Pancreas (tissue), 10 donors: ENCODE data around the gene GRIA4. TPM values are rescaled to one million over a fixed set of nuclear protein-coding genes. Genes with fewer than 3 reads are reported as not detected.

Experiments
- ATAC-seq, 4 donors: fragments of 200-7000 bp; cut with Tn5 transposase; one replicate each; pipeline versions ENCODE4 v1.8.0 to v1.9.1; 2020; ENCODE audit warnings: mild to moderate bottlenecking in 4 of 4, moderate library complexity in 4 of 4
- DNase-seq, 6 donors: peaks; one replicate each; pipeline ENCODE4 v3.0.0-alpha.2; 2020
- FAIRE-seq: peaks from 2 replicates; lab custom pipeline; 2012; peaks lifted over from hg19 to GRCh38; lab: Jason Lieb, UNC
- H3K27ac ChIP-seq, 4 donors: fragments of 200-600 bp; sonication (generic); 1 replicate in 3 of 4; 2 replicates in 1 of 4; pipeline versions ENCODE4 v1.5.0 to v1.8.0; 2020
- H3K27me3 ChIP-seq, 4 donors: fragments of 200-600 bp; one replicate each; pipeline ENCODE4 v1.8.0; 2021
- H3K36me3 ChIP-seq, 3 donors: fragments of 200-600 bp; sonication (generic) in 1 of 3; one replicate each; pipeline versions ENCODE4 v1.5.0 to v1.8.0; 2020 to 2021
- H3K4me1 ChIP-seq, 3 donors: fragments of 200-600 bp; one replicate each; pipeline ENCODE4 v1.8.0; 2021
- H3K4me3 ChIP-seq, 4 donors: fragments of 200-600 bp; sonication (generic) in 2 of 4; one replicate each; pipeline versions ENCODE4 v1.5.0 to v1.8.0; 2020 to 2021
- H3K9me3 ChIP-seq, 4 donors: fragments of 200-600 bp; one replicate each; pipeline ENCODE4 v1.8.0; 2021
- WGBS, 2 donors: extraction: QIAGEN DNeasy Blood & Tissue Kit; methylation state at CpG; one replicate each; pipeline ENCODE4 v1.1.7; 2013; 5-methylcytosine and 5-hydroxymethylcytosine counted together
- intact Hi-C, 3 donors: fragments of 100-400 bp; cut with DNase I; formaldehyde crosslinking; loops; one replicate each; pipeline versions ENCODE4 v1.11.1 to v1.14.2; 2022
- polyA plus RNA-seq, 2 donors: library from polyadenylated mRNA; stranded (reverse); fragments of 200-250 nt; gene quantifications; one replicate each; pipeline ENCODE4 v1.2.3, GENCODE V29; 2013
- total RNA-seq, 6 donors: library from RNA; stranded (reverse); fragmentation: NEBNext Ultra II Directional in 4 of 6; extraction: Animal tissue kit (Norgen Biotek cat#: 25700) in 4 of 6; gene quantifications; one replicate each; pipeline versions ENCODE4 v1.2.1 to v1.2.4, GENCODE V29; 2021 to 2023
- TF ChIP-seq, protein P1 (sequence below), 4 donors: fragments of 200-600 bp; sonication (generic) in 3 of 4; IDR thresholded peaks; one replicate each; pipeline versions ENCODE4 v1.5.0 to v1.8.0; 2021; ENCODE audit warnings: antibody characterized with exemption in 4 of 4
- donor health status: healthy with polysubstance abuse.
- donor health status: DM: no; HTN: no; CAD: no; lungs with moderate emphysema.
- donor health status: DM: no; HTN: no; CAD: no.
- donor health status: control.
- donor health status: control.
- donor health status: Bipolar disorder and iron deficiency.
- donor health status: DM: yes; HTN: yes; CAD: no.
- donor health status: DM: no; HTN: no; CAD: no.
- donor health status: DM: no; HTN: no; CAD: no.
- donor health status: DM: yes; HTN: yes; CAD: no.

The GRIA4 gene
- total and polyA plus RNA-seq, 8 donors = 0.22 to 2.4 (median 1.2) TPM

DNA sequence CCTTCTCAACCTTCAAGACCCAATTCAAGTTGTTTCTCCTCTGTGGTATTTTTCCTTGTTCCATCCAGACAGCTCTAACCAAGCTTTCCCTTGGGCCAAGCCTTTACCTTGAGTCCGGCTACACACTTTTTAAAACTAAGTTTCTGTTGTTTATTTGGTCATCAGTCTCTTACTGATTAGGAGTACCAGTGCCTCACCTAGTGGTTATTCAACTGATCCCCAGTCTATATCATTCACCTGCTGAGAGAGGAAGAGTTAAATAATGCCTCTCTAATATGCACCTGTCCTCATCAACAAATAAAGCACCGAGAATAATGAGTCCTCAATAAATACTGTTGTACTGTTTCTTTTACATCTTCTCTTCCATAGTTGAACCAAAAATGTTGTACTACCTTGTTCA lies 251.4 kb downstream of the GRIA4 start:
- WGBS, 2 donors = 33 to 34% methylated on average over 2 of the region's 2 CpGs
- DNase-seq = no peak
- ATAC-seq = no peak
- TF ChIP-seq, protein P1, sequence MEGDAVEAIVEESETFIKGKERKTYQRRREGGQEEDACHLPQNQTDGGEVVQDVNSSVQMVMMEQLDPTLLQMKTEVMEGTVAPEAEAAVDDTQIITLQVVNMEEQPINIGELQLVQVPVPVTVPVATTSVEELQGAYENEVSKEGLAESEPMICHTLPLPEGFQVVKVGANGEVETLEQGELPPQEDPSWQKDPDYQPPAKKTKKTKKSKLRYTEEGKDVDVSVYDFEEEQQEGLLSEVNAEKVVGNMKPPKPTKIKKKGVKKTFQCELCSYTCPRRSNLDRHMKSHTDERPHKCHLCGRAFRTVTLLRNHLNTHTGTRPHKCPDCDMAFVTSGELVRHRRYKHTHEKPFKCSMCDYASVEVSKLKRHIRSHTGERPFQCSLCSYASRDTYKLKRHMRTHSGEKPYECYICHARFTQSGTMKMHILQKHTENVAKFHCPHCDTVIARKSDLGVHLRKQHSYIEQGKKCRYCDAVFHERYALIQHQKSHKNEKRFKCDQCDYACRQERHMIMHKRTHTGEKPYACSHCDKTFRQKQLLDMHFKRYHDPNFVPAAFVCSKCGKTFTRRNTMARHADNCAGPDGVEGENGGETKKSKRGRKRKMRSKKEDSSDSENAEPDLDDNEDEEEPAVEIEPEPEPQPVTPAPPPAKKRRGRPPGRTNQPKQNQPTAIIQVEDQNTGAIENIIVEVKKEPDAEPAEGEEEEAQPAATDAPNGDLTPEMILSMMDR (IDR thresholded peaks at IDR 0.05) = no peak
- Histone ChIP-seq H3K27ac (no peak overlapping the region), H3K36me3 (no peaks in the 10 kb centered on the region), H3K27me3 (no peaks in the 10 kb centered on the region), H3K9me3 (no peaks in the 10 kb centered on the region), H3K4me1 (no peaks in the 10 kb centered on the region), H3K4me3 (no peak overlapping the region)
- FAIRE-seq = no peak
- intact Hi-C loops = no loop called here

DNA sequence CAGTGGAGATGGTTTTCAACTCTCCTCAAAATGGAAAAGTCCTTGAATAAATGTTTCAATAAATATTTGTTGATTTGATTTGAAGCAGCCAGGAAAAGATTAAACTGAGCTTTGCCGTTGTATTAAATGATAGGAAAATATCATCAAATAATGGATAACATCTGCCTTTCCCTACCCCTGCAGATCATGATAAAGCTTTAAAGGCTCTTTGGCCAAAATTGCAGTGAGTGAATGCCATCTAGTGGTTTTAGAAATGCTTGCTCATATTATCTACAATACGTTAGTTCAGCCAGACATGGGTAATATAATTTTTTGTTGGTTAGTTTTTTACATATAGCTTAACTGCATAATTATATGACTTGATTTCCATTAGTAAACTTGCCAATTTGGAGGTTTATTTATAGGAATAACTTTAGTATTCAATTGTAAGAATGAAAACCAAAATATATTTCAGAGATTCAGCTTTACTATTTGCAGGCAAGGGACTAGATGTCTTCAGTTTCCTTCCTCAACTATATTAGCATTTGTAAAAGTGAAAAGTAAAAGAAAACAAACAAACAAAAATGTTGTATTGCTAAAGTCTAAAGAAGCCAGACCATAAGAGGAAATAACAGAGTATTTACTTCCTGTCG lies 253.0 kb downstream of the GRIA4 start:
- DNase-seq = no peak
- intact Hi-C loops = no loop called here
- Histone ChIP-seq H3K4me1 (no peaks in the 10 kb centered on the region), H3K27ac (no peak overlapping the region), H3K27me3 (no peaks in the 10 kb centered on the region), H3K9me3 (no peaks in the 10 kb centered on the region), H3K4me3 (no peak overlapping the region), H3K36me3 (no peaks in the 10 kb centered on the region)
- TF ChIP-seq, protein P1 (IDR thresholded peaks at IDR 0.05) = peak in 3 of 4 donors; percentile 41 to 53 (median 47)
- FAIRE-seq = peak; percentile 87
- peak in 3 of 4 donors; percentile 77 to 83 (median 79) for ATAC-seq
- whole genome bisulfite sequencing, 2 donors = 19 to 29% methylated on average over 3 of the region's 3 CpGs

DNA sequence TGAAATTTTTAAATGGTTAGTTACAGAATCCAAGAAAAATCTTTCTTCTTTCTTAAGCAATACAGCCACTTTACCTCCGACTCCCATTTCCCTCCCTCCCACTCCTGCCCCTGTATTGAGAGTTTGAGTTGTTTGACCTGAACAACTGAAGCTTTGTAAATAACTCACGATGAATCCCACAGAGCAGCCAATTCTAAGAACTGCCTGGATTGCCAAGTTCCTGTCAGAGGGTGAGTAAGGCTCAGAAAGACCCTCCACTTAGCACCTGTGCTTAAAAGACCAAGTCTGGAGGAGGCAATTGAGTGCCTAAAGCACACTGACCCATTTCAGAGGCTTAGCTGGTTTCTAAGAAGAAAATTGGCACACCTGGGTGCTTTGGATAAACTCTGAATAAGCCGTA lies 253.7 kb downstream of the GRIA4 start:
- ATAC-seq = no peak
- no peak for DNase-seq
- no peaks in the 10 kb centered on the region for H3K9me3 ChIP-seq
- TF ChIP-seq, protein P1 (IDR thresholded peaks at IDR 0.05) = no peak
- H3K4me1 ChIP-seq = no peaks in the 10 kb centered on the region
- intact Hi-C loops = no loop called here
- no peak overlapping the region for H3K27ac ChIP-seq
- FAIRE-seq = no peak
- H3K36me3 ChIP-seq = no peaks in the 10 kb centered on the region
- H3K4me3 ChIP-seq = no peak overlapping the region
- H3K27me3 ChIP-seq = no peaks in the 10 kb centered on the region
- WGBS, 2 donors = 28 to 34% methylated on average over 3 of the region's 3 CpGs

DNA sequence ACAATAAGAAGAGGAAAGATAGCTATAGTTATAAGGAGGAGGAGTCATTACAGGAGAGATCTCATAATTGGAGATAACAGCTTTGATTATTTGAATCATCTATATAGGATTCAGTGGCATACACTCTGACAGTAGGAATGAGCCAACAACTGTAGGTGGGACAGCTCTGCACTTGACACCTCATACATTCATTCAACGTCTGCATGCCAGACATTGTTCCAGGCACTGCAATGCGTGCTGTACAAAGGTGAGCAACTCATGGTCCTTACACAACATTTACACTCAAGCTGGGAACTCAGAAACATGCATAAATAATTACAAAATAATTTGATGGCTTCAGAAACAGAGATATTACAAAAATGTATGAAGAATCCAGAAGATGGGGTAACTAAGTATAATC lies 257.9 kb downstream of the GRIA4 start:
- ATAC-seq = no peak
- Histone ChIP-seq H3K4me1 (no peaks in the 10 kb centered on the region), H3K9me3 (no peaks in the 10 kb centered on the region), H3K27ac (no peak overlapping the region), H3K4me3 (no peak overlapping the region), H3K36me3 (no peaks in the 10 kb centered on the region), H3K27me3 (peaks cover 0 to 3% (median 0%) of the 10 kb centered on the region in 4 donors)
- TF ChIP-seq, protein P1 (IDR thresholded peaks at IDR 0.05) = no peak
- no peak for DNase-seq
- no peak for FAIRE-seq
- 55 to 56% methylated on average over 2 of the region's 2 CpGs for WGBS, 2 donors
- intact Hi-C loops = no loop called here

DNA sequence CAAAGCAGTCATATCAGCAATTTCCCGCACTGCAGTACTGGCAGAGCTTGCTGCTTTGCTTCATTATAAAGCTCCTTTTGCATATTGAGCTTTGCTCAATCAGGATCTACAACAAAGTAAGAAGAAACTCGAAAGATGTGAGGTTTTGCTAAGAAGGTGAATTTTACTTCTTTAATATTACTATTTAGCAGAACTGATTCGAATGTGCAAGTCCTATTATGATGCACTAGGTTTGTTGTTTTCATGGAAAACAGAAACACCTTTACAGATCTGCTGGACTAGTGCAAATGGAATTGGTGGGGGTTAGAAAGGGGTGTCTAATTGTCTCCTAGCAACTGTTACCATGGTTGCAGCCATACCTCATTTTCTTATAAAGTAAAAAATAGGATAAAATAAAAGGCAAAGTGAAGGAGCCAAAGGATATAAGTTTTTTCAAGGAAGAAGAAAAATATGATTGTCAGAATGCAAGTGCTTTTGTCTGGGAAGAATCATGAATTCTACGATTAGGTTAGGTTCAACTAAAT lies 259.0 kb downstream of the GRIA4 start:
- TF ChIP-seq, protein P1 (IDR thresholded peaks at IDR 0.05) = no peak
- peaks cover 0 to 3% (median 0%) of the 10 kb centered on the region in 4 donors for H3K27me3 ChIP-seq
- 54 to 63% methylated on average over 4 of the region's 4 CpGs for whole genome bisulfite sequencing, 2 donors
- H3K4me1 ChIP-seq = no peaks in the 10 kb centered on the region
- ATAC-seq = no peak
- no peak for DNase-seq
- intact Hi-C loops = no loop called here
- H3K27ac ChIP-seq = no peak overlapping the region
- FAIRE-seq = no peak
- no peaks in the 10 kb centered on the region for H3K36me3 ChIP-seq
- no peak overlapping the region for H3K4me3 ChIP-seq
- H3K9me3 ChIP-seq = no peaks in the 10 kb centered on the region
